HG02588 (cell line): Measurements from ENCODE around the gene TECR.
"Not testable (repeated sequence)": the region's sequence is repeated elsewhere in the genome, so short reads cannot be mapped to it uniquely, and the experiment has no call there.

ENCODE experiments used
- ATAC-seq: cut with Tn5 transposase; IDR thresholded peaks from one replicate; pipeline ENCODE4 v1.9.1; 2021; ENCODE audit warnings: mild to moderate bottlenecking, moderate library complexity; ENCODE audit not compliant: unreplicated experiment

Gene TECR

DNA sequence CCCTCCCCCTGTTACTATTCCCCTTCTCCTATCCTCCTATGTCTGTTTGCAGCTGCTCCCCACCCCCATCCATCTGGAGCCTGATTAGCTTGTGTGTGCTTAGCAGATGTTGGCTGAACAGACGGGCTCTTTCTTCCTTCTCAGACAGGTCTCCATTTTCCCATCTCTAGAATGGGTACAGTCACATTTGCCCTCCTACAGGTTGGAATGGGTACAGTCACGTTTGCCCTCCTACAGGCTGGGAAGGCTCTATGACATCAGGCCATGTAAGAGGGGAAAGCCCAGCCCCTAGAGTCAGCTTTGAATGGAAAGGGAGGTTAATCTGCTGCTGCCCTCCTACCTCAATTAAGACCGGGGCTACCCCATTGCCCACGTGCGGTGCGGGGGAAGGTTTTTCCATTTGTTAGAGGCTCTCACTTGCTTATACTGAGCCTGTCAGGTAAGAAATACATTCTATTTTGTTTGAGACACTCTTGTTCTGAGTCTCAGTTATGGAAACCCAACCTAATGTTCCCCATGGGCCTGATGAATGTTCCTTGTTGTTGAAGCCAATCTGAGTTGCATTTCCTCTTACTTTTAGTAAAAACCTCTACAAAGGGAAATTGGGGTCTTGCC, 51.3 kb downstream of the TECR start:
- no peak for ATAC-seq

DNA sequence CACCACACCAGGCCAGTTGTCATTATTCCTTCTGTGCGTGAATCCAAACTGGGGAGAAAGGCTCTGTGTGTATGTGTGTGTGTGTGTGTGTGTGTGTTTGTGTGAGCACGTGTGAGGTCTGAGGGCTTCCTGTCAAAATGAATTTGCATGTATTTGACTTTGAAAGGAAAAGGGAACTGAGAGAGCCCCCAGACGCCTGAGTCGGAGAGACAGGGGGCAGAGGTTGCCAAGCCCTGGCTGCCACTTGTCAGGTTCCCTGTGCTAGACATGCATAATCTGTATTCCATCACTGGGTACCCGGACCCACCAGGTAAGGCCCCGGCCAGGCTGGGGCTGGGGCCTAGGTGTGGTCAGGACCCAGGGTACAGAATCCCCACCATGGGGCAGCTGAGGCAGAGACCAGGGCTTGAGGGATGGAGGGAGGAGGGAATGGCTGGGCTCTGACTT, 53.5 kb downstream of the TECR start, which contains the start of gene CLEC17A:
TSS of gene CLEC17A (plus strand) at position 191 of the 447 bp plus-strand sequence. CDS start at position 268, 77 bp downstream.
- no peak for ATAC-seq

DNA sequence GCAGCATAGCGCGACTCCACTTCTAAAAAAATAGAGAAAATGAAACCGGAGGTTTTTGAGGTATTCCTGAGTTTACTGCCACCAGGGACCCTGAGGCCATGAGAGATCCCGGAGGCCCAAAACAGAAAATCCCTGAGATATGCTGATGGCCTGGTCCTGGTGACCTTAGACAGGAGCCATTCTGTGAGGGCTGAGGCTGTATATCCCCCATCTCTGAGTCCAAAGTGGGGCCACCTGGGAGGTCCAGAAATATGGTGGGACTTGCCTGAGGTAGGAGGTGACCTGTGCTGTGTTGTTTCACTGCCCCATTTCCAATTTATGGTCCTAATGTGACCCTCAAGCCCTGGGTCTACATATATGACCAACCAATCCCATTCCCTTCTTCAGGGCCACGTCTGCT, 55.0 kb downstream of the TECR start:
- not testable (repeated sequence) for ATAC-seq

DNA sequence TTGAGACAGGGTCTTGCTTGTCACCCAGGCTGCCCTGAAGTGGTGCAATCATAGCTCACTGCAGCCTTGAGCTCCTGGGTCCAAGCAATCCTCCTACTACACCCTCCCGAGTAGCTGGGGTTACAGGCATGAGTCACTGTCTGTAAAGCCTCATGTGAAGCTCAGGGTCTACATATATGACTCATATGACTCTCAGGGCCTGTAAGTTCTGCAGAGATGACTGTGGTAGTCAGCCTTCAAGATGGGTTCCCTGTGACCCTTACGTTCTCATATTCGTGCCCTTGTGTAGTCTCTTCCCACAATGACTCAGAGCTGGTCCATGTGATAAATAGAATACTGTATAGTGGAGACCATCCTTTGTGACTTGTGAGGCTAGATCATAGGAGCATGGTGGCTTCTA, 55.8 kb downstream of the TECR start:
- ATAC-seq: peak; percentile 45

DNA sequence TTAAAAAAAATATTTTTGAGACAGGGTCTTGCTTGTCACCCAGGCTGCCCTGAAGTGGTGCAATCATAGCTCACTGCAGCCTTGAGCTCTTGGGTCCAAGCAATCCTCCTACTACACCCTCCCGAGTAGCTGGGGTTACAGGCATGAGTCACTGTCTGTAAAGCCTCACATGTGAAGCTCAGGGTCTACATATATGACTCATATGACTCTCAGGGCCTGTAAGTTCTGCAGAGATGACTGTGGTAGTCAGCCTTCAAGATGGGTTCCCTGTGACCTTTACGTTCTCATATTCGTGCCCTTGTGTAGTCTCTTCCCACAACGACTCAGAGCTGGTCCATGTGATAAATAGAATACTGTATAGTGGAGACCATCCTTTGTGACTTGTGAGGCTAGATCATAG, 60.0 kb downstream of the TECR start:
- ATAC-seq: not testable (repeated sequence)

DNA sequence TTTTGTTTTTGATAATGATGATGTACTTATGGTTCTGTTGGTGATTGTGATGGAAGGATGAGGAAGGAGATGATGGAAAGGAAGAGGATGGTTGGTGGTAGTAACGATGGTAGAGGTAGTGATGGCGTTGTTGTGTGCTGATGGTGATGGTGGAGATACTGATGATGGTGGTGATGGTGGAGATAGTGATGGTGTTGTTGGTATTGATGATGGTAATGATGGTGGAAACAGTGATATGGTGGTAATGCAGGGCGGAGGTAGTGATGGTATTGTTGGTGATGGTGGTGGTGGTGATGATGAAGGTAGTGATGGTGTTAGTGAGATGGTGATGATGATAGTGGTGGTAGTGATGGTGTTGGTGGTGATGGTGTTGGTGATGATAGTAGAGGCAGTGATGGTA, 66.2 kb downstream of the TECR start:
- ATAC-seq: no peak

DNA sequence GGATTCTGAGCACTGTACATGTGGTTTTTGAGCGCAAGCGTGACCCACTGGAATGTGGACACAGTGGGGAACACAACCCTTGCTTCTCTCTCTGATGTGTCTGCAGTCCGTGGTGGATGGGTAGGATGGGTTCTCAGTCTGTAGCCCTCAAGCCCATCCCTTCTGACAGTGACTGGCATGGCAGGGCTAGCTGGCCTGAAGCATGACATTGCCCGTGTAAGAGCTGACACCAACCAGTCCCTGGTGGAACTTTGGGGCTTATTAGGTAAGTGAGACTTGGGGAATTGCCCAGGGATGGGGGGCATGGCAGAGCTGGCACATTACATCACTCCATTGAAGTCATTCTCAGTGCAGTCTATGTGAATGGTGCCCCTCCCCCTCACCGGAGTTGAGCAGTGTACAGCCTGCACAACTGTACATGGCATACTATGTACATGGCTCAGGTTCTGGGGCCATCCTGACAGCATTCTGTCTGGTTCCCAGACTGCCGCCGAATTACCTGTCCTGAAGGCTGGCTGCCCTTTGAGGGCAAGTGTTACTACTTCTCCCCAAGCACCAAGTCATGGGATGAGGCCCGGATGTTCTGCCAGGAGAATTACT, 70.3 kb downstream of the TECR start:
- no peak for ATAC-seq

DNA sequence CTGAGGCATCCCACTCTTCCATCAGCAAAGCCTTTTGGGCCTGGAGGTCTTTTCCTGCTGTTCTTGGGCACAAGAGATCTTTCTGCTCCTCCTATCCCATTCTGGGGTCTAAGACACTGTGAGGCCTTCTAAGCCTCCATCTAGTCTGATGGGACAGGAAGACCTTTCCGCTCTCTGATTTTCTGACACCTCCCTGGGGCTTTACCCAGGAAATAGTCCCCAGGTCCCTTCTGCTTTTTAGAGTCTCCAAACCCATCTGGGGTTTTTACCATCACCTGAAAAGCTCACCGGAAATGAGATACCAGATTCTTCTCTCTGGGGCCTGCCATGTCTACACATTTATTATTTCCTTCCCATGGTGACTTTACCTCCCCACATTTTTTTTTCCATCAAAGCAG, 74.6 kb downstream of the TECR start:
- peak; percentile 80 for ATAC-seq

DNA sequence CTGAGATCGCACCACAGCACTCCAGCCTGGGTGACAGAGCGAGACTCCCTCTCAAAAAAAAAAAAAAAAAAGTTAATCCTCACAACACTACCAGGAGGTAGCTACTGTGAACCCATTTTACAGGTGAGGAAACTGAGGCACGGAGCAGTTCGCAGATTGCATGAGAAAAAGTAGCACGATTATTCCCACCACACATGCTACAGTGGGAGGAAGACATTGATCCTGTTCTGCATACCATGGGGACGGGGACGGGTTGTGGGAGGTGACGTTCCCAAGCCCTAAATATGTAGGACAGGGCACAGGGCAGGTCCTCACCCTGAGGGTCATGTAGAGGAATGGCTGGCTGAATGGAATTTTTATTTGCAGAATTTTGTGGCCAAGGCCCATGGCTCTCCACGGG, 77.2 kb downstream of the TECR start:
- no peak for ATAC-seq

DNA sequence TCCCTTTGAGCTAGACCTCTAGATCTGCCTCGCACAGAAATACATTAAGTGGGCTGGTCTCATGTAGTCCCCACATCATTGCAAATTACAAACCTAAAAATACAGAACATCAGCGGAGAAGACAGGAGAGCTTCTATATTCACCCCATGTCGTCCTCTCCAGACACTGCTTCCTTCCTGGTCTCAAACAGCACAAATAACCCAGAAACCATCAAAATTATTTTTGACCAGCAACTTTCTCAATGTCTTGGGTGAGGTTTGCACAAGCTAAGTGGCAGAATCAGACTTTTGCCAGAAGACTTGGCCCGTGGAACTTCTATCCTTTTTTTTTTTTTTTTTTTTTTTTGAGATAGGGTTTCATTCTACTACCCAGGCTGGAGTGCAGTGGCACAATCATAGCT, 81.7 kb downstream of the TECR start:
- no peak for ATAC-seq

DNA sequence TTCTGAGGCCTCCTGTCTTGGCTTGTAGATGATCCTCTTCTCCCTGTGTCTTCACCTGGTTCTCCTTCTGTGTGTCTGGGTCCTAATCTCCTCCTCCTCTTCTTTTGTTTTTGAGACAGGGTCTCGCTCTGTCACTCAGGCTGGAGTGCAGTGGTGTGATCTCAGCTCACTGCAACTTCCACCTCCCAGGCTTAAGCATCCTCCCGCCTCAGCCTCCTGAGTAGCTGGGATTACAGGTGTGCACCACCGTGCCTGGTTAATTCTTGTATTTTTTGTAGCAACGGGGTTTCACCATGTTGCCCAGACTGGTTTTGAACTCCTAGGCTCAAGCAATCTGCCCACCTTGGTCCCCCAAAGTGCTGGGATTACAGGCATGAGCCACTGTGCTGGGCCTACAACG, 82.8 kb downstream of the TECR start:
- not testable (repeated sequence) for ATAC-seq

DNA sequence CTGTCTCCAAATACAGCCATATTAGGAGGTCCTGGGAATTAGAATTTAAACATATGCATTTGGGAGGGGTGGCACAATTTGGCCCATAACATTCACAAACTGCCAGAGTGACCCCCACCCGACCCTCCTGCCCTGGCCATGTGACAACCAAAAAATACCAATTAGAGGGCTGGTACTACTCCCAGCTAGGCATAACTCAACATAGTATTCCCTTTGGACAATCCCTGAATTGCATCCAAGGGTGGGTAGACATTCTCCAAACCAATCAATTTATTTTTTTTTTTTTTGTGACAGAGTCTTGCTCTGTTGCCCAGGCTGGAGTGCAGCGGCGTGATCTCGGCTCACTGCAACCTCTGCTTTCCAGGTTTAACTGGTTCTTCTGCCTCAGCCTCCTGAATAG, 83.3 kb downstream of the TECR start:
- no peak for ATAC-seq

DNA sequence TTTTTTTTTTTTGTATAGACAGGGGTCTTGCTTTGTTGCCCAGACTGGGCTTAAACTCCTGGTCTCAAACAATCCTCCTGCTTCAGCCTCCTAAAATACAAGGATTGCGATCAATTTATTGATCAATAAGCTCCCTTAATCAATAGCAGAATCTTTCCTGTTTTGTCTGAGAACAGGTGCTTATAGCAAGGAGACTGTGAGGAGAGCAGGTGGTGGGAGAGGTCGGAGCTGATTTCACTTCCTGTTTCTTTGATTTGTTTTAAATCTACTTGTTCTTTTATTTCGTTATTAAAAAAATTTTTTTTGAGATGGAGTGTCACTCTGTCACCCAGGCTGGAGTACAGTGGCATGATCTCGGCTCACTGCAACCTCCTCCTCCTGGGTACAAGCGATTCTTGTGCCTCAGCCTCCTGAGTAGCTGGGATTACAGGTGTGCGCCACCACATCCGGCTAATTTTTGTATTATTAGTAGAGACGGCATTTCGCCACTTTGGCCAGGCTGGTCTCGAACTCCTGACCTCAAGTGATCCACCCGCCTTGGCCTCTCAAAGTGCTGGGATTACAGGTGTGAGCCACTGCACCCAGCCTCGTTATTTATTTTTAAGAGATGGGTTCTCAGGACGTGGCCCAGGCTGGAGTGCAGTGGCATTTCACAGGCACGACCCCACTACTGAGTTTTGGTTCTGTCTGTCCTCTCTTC, 84.2 kb downstream of the TECR start:
- ATAC-seq: not testable (repeated sequence)

DNA sequence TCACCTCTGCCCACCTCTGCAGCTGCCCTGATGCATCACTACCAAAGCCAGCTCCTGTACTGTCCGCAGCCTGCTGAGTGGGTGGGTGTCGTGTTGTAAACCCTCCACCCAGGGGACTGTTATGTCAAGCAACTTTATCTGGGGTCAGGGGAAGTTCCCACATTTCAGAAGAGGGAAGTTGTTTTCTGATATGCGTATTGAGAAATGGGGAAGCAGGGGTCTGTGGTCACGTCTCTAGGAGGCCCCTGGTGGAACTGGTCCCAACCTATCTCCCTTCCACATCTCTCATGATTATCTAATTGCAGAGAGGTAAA, 84.7 kb downstream of the TECR start:
- ATAC-seq: no peak
